CD4-positive, CD25-positive, alpha-beta regulatory T cell (primary cell): ENCODE measurements around the gene RGS19. TPM values are rescaled to one million over a fixed set of nuclear protein-coding genes. Genes with fewer than 3 reads are reported as not detected.

Source experiments
- ATAC-seq, 2 donors: fragments of 150-1000 bp; cut with Tn5 transposase; one replicate each; pipeline ENCODE4 v1.10.0; 2021; ENCODE audit warnings: low read depth in 2 of 2, moderate number of reproducible peaks in 2 of 2, moderate library complexity in 1 of 2
- DNase-seq, 3 donors: peaks; one replicate each; pipeline versions ENCODE4 v3.0.0 to v3.0.0-alpha.2; 2012 to 2022; ENCODE audit warnings: mixed read lengths in 1 of 3
- H3K27ac ChIP-seq: one replicate; pipeline ENCODE4 v1.7.0; 2013; ENCODE audit warnings: mild to moderate bottlenecking, low read length; ENCODE audit not compliant: insufficient read depth, poor library complexity, severe bottlenecking
- H3K27me3 ChIP-seq: one replicate; pipeline ENCODE4 v1.7.0; 2013; ENCODE audit warnings: low read length; ENCODE audit not compliant: control insufficient read depth, insufficient read depth
- H3K36me3 ChIP-seq: one replicate; pipeline ENCODE4 v1.7.0; 2013; ENCODE audit warnings: mild to moderate bottlenecking, low read length, moderate library complexity; ENCODE audit not compliant: control insufficient read depth, insufficient read depth
- H3K4me1 ChIP-seq: 2 replicates; pipeline ENCODE4 v1.7.0; 2013; ENCODE audit warnings: mild to moderate bottlenecking, low read length; ENCODE audit not compliant: insufficient read depth, control insufficient read depth, poor library complexity, severe bottlenecking
- H3K4me3 ChIP-seq: one replicate; pipeline ENCODE4 v1.7.0; 2013; ENCODE audit warnings: low read depth, mild to moderate bottlenecking, low read length, moderate library complexity
- H3K9me3 ChIP-seq, 2 experiments: 1 replicate in 1 of 2; 2 replicates in 1 of 2; pipeline ENCODE4 v1.7.0; 2013; ENCODE audit warnings: low read length in 2 of 2, mild to moderate bottlenecking in 1 of 2, moderate library complexity in 1 of 2; ENCODE audit not compliant: control insufficient read depth in 2 of 2
- H3K27ac Mint-ChIP-seq, 3 donors: one replicate each; pipeline ENCODE4 v1.8.0; 2020 to 2022; ENCODE audit warnings: mild to moderate bottlenecking in 3 of 3, mixed read lengths in 3 of 3, moderate library complexity in 2 of 3
- H3K27me3 Mint-ChIP-seq: one replicate; pipeline ENCODE4 v1.8.0; 2022; ENCODE audit warnings: mild to moderate bottlenecking, mixed read lengths
- H3K36me3 Mint-ChIP-seq: one replicate; pipeline ENCODE4 v1.8.0; 2020; ENCODE audit warnings: mixed read lengths
- H3K4me1 Mint-ChIP-seq, 4 donors: one replicate each; pipeline ENCODE4 v1.8.0; 2020 to 2022; ENCODE audit warnings: mixed read lengths in 4 of 4, mild to moderate bottlenecking in 1 of 4
- H3K4me3 Mint-ChIP-seq, 4 donors: one replicate each; pipeline ENCODE4 v1.8.0; 2020 to 2022; ENCODE audit warnings: mild to moderate bottlenecking in 4 of 4, mixed read lengths in 4 of 4, moderate library complexity in 3 of 4
- H3K9me3 Mint-ChIP-seq, 7 donors: one replicate each; pipeline ENCODE4 v1.8.0; 2020 to 2022; ENCODE audit warnings: mixed read lengths in 7 of 7, mild to moderate bottlenecking in 3 of 7, moderate library complexity in 2 of 7
- polyA plus RNA-seq, 4 donors: library from polyadenylated mRNA; unstranded; fragments of 300-500 nt; fragmentation: Illumina TruSeq; gene quantifications; one replicate each; pipeline ENCODE4 v1.2.3, GENCODE V29; 2021
- total RNA-seq: library from RNA; stranded (reverse); gene quantifications from one replicate; pipeline ENCODE4 v1.2.3, GENCODE V29; 2022

Gene RGS19
- total and polyA plus RNA-seq, 5 donors from 2014 or later = 50.7 to 105 (median 85.2) TPM

DNA sequence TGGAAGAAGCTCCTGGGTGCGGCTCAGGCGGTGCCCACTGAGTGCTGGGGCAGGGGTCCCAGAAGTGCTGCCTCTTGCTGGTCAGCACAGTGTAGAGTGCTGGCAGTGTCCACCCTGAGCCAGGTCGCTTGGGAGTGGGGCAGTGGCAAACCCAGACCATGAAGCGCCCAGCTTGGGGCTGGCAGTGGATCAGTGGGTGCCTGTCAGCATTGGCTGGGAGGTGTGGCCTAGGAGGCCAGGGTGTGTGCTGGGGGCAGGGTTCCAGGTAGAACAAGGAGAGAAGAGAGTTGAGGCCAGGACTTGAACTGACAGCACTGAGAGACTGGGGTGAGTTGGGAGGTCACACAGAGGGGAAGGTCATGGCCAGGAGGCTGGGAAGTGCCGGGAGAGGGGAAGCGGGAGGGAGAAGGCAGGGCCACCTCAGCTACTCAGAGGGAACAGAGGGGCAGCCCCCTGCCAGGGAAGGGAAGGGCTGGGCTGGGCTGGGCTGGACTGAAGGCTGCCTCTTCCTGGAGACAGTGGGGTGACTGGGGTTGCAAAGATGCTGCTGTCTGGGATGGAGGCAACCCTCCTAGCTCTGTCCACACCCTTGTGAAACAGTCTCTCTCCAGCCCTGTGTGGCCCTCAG, 12.2 kb downstream of the RGS19 start:
- DNase-seq (no peak), ATAC-seq (no peak)
- H3K4me1 Mint-ChIP-seq = peaks cover 0 to 56% (median 17%) of the 10 kb centered on the region in 4 donors
- peak overlapping the region in 1 of 4 donors; percentile 21 for H3K4me3 Mint-ChIP-seq
- H3K36me3 Mint-ChIP-seq = no peaks in the 10 kb centered on the region
- no peak overlapping the region for H3K27ac Mint-ChIP-seq
- H3K9me3 ChIP-seq = no peaks in the 10 kb centered on the region
- no peaks in the 10 kb centered on the region for H3K36me3 ChIP-seq
- no peaks in the 10 kb centered on the region for H3K27me3 ChIP-seq
- no peaks in the 10 kb centered on the region for H3K27me3 Mint-ChIP-seq
- H3K4me3 ChIP-seq = no peak overlapping the region
- no peak overlapping the region for H3K27ac ChIP-seq
- no peaks in the 10 kb centered on the region for H3K9me3 Mint-ChIP-seq
- H3K4me1 ChIP-seq = peaks cover 54% of the 10 kb centered on the region

DNA sequence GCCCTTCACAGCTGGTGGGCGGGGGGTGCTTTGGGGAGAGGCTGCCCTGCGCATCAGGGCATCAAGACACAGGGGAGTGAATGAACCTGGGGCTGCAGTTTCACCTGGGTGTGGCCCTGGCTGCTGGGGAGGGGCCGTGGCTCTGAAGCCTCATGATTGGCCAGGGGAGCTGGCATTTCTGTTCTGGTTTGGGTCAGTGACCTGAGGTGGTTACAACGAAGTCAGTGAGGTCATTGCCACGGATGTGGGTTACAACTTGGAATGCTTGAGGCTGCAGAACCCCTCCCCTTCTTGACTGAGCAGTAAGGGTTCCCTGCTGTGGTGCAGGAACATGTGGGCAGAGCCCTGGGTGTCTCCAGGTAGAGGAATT, 13.4 kb downstream of the RGS19 start:
- peaks cover 54% of the 10 kb centered on the region for H3K4me1 ChIP-seq
- peaks cover 0 to 56% (median 17%) of the 10 kb centered on the region in 4 donors for H3K4me1 Mint-ChIP-seq
- H3K9me3 Mint-ChIP-seq = no peaks in the 10 kb centered on the region
- H3K27me3 ChIP-seq = no peaks in the 10 kb centered on the region
- peak; percentile 8 to 27 for ATAC-seq
- H3K4me3 Mint-ChIP-seq = peak overlapping the region; percentile 55 to 94 (median 71)
- H3K27ac ChIP-seq = no peak overlapping the region
- no peak overlapping the region for H3K4me3 ChIP-seq
- no peaks in the 10 kb centered on the region for H3K27me3 Mint-ChIP-seq
- H3K36me3 Mint-ChIP-seq = no peaks in the 10 kb centered on the region
- no peaks in the 10 kb centered on the region for H3K9me3 ChIP-seq
- H3K36me3 ChIP-seq = no peaks in the 10 kb centered on the region
- peak overlapping the region; percentile 47 to 82 (median 59) for H3K27ac Mint-ChIP-seq
- peak in 2 of 3 donors; percentile 47 to 84 for DNase-seq

DNA sequence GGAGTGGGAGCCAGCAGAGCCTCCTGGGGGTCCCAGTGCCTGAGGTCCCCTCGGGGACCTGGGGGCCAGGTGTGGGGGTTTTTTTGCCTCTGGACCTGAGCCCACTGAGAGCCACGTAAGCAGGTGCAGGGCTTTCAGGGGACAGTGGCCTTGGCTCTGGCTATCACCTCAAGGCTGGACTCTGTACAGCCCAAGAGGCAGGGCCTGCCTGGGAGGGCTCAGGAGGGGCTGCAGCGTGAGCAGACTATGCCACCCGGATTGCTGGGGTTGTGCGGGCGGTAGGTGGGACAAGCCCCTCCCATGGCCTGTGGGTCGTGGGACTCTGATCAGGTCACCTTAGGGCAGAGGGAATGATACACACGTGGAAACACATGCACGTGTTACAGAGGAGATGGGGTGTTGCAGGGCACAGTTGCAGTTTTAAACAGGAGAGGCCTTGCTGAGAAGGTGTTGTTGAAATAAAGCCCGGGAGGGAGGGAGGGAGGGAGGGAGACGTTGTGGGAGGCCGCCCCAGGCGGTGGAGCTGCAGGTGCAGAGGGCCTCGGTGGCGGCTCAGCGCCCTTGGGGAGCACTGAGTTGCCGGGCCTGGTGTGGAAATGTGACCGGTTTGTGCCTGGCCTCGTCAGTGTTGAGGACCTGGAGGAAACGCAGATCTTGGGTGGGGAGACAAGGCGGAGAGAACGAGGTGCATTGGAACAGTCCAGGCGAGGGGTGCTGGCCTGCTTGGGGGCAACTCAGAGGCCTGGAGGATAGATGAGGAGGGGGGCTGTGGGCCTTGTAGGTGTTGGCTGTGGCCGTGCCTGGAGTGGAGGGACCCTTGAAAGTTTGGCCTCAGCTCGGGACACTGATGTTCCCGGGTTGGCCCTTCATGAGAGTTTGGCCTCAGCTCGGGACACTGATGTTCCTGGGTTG, 14.0 kb downstream of the RGS19 start:
- H3K27ac ChIP-seq = no peak overlapping the region
- ATAC-seq (no peak), DNase-seq (peak in 1 of 3 donors; percentile 39)
- Mint-ChIP-seq H3K36me3 (no peaks in the 10 kb centered on the region), H3K4me3 (peak overlapping the region; percentile 62 to 94 (median 71)), H3K4me1 (peaks cover 0 to 52% (median 17%) of the 10 kb centered on the region in 4 donors), H3K27me3 (no peaks in the 10 kb centered on the region), H3K27ac (peak overlapping the region; percentile 20 to 78 (median 47)), H3K9me3 (no peaks in the 10 kb centered on the region)
- no peaks in the 10 kb centered on the region for H3K27me3 ChIP-seq
- no peak overlapping the region for H3K4me3 ChIP-seq
- no peaks in the 10 kb centered on the region for H3K36me3 ChIP-seq
- peaks cover 54% of the 10 kb centered on the region for H3K4me1 ChIP-seq
- no peaks in the 10 kb centered on the region for H3K9me3 ChIP-seq

DNA sequence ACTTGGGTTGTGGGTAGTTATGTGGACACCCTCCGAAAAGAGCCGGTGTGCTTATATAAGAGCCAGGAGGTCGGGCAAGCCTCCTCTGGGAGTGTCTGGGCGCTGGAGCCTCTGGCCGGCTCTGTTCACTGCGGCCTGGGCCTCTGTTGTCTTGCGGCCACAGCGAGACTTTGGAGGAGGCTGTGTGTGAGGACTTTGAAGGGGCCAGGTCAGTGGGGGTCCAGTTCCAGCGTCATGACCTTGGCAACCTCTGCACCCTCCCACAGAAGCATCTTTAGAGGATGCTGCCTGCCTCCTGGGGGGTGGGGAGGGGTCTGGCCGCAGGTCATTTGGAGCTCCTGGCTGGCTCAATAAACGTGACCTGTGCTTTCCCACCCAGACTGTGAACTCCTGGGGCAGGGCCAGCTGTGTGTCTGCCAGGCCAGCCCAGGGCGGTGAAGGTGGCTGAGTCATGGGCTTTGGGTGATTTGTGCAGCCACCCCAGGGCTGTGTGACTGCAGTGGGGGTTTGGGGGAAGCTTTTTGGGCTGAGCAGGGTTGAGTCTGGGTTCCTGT, 15.1 kb downstream of the RGS19 start:
- Mint-ChIP-seq H3K4me1 (peaks cover 0 to 52% (median 17%) of the 10 kb centered on the region in 4 donors), H3K4me3 (peak overlapping the region; percentile 78 to 89 (median 87)), H3K9me3 (no peaks in the 10 kb centered on the region), H3K27ac (peak overlapping the region; percentile 65 to 94 (median 88)), H3K36me3 (no peaks in the 10 kb centered on the region), H3K27me3 (no peaks in the 10 kb centered on the region)
- Histone ChIP-seq H3K4me1 (peaks cover 47% of the 10 kb centered on the region), H3K36me3 (no peaks in the 10 kb centered on the region), H3K27me3 (no peaks in the 10 kb centered on the region), H3K9me3 (no peaks in the 10 kb centered on the region), H3K4me3 (no peak overlapping the region), H3K27ac (no peak overlapping the region)
- DNase-seq (no peak), ATAC-seq (no peak)

DNA sequence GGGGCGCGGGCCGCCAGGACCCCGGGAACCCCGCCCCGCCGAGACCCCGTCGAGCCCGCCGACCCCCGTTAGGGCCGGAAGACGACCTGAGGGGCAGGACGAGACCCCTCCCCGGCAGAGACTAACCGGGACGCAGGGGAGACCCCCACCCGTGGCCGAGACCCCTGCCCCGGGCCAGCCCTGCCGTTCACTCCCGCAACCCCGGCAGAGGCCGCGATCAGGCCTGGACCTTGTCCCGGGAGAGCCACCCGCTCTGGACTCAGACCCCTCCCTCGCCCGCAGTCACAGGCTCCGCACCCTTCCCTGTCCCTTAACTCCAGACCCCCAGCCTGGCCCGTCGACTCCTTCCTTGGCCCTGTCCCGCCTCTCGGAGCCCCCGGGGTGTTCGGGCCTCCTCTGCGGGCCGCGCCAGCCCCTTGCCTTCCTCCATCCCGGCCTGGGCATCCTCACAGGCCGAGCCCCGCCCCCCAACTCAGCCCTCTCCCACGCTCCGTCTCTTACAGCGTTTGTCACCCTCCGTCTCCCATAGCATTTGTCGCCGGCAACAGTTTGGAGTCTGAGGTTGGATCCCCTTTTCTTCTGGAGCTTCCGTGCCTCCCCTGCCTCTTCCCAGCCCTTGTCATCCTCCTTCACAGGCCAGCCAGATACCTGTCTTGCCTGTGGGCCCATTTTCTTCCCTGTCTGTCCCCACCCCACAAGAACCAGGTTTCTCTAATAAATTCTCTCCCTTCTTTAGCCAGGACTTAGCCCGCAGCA, 15.8 kb downstream of the RGS19 start:
- no peak overlapping the region for H3K27ac ChIP-seq
- H3K27ac Mint-ChIP-seq = peak overlapping the region; percentile 65 to 94 (median 88)

DNA sequence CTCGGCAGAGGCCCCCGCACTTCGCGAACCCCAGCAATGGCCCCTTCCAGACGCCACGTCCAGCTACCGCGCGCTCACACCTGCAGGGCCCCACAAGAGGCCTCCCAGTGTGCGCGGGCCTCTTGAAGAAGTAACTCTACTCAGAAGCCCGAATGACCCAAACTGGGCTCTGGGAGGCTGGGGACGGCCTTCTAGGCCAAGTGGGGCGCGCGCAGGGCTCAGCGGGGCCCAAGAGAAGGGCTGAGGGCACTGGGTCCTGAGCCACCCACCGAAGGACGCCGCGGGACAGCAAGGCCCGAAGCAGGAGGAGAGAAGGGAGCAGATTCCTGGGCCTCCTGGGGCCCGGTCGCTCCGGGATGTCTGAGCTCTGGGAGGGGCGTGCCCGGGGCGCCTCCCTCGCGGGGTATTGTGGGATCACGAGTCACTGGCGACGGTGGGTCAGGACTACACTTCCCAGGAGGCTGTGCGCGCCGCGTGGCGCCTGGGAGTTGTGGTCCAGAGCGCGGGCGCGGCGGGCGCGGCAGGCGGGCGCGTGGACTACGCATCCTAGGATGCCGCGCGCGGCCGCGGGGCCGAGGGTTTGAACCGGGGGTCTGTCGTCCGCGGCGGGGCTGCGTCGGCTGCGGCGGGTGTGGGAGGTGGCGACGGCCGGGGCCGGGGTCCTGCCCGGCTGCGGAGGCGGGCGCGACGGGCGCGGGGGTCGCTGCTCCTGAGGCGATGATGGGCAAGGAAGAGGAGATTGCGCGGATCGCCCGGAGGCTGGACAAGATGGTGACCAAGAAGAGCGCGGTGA, 16.5 kb downstream of the RGS19 start, which contains the start of gene TCEA2:
TCEA2 (plus strand) TSS at position 603 of the 793 bp plus-strand sequence; CDS start at position 718, 115 bp downstream.
- Histone ChIP-seq H3K27ac (peak within 1 kb of the TSS; percentile 51), H3K4me1 (peaks cover 50% of the 10 kb centered on the region), H3K36me3 (no peaks in the 10 kb centered on the region), H3K4me3 (no peak within 1 kb of the TSS), H3K27me3 (no peaks in the 10 kb centered on the region), H3K9me3 (no peaks in the 10 kb centered on the region)
- DNase-seq (peak; percentile 88 to 96 (median 90)), ATAC-seq (peak; percentile 97 to 98)
- H3K36me3 Mint-ChIP-seq = no peaks in the 10 kb centered on the region
- peaks cover 0 to 50% (median 21%) of the 10 kb centered on the region in 4 donors for H3K4me1 Mint-ChIP-seq
- peak within 1 kb of the TSS; percentile 65 to 94 (median 88) for H3K27ac Mint-ChIP-seq
- H3K27me3 Mint-ChIP-seq = no peaks in the 10 kb centered on the region
- peak within 1 kb of the TSS; percentile 78 to 89 (median 87) for H3K4me3 Mint-ChIP-seq
- no peaks in the 10 kb centered on the region for H3K9me3 Mint-ChIP-seq

More for the DNA sequence above, 15.8 kb downstream of the RGS19 start:
- Histone ChIP-seq H3K9me3 (no peaks in the 10 kb centered on the region), H3K27me3 (no peaks in the 10 kb centered on the region), H3K4me1 (peaks cover 46% of the 10 kb centered on the region), H3K4me3 (no peak overlapping the region), H3K36me3 (no peaks in the 10 kb centered on the region)
- no peaks in the 10 kb centered on the region for H3K36me3 Mint-ChIP-seq
- ATAC-seq = no peak
- no peak for DNase-seq
- no peaks in the 10 kb centered on the region for H3K27me3 Mint-ChIP-seq
- no peaks in the 10 kb centered on the region for H3K9me3 Mint-ChIP-seq
- peak overlapping the region; percentile 78 to 89 (median 87) for H3K4me3 Mint-ChIP-seq
- H3K4me1 Mint-ChIP-seq = peaks cover 0 to 53% (median 17%) of the 10 kb centered on the region in 4 donors
